ENCODE results near the gene LRP2.

- TF ChIP-seq YY1 (IDR thresholded peaks at IDR 0.05; ENCODE audit: insufficient read depth, insufficient read length) (no peak), SUZ12 (IDR thresholded peaks at IDR 0.05; ENCODE audit: extremely low read depth, insufficient read depth, insufficient read length) (no peak)
Measured at GRCh38 chr2:169137924-169138323, 224.4 kb downstream of the LRP2 start.
